HG03066 (cell line): ENCODE data around the gene HEXIM1.
"Not testable (repeated sequence)": the region's sequence is repeated elsewhere in the genome, so short reads cannot be mapped to it uniquely, and the experiment has no call there.

Experiments used
- ATAC-seq: cut with Tn5 transposase; IDR thresholded peaks from one replicate; pipeline ENCODE4 v1.9.1; 2021; ENCODE audit warnings: low read depth; ENCODE audit not compliant: unreplicated experiment

The HEXIM1 gene

DNA sequence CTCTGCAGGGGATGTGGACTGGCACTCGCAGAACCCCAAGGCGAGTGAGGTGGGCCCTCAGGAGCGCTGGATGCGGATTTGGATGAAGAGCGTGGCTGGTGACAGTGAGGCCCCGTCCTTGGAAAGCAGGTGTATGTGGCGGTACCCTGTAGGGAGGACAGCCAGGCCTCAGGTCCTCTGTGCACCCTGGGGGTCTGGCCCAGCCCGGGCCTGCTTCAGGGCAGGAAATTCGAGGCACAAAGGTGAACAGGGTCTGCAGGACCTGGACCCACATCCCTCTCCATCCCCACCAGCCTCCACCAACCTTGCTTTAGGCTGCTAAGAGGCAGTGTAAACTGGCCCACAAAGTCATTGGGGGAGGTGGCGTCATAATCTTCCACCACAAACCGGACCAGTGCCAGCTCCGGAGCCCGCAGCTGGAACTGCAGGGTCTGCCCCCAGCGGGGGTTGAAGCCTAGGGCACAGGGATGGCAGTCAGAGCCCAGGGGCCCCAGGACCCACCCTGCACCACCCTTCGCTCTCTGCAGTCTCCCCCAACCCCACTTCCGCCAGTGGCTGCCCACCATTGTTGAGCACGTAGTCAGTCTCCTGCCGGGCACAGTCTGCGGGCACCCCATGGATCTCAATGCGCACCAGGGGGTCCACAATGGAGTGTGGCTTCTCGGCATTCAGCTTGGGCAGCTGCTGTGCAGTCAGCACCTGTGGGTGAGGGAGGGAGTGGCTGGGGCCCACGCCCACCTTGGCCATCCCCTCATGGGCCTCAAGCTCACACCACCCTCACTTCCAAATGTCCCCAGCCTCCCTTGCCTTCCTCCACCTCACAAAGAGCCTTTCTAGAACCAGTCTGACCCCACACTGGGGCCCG is 35.5 kb upstream of the HEXIM1 start:
- no peak for ATAC-seq

DNA sequence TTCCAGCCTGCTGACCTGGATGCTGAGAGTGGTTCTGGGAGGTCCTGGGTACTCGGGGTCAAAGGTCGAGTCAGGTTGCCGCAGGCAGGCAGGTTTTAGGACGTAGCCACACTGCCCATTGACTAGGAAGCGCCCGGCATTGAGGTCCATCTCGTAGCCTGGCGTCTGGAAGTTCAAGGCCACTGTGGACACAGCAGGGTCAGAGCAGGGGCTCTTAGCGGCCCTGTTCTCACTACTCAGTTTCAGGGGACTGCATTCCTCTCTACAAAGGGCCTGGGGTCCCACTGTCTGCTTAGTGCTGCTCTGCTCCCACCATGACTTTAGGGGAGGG is 34.9 kb upstream of the HEXIM1 start:
- ATAC-seq, result no peak

DNA sequence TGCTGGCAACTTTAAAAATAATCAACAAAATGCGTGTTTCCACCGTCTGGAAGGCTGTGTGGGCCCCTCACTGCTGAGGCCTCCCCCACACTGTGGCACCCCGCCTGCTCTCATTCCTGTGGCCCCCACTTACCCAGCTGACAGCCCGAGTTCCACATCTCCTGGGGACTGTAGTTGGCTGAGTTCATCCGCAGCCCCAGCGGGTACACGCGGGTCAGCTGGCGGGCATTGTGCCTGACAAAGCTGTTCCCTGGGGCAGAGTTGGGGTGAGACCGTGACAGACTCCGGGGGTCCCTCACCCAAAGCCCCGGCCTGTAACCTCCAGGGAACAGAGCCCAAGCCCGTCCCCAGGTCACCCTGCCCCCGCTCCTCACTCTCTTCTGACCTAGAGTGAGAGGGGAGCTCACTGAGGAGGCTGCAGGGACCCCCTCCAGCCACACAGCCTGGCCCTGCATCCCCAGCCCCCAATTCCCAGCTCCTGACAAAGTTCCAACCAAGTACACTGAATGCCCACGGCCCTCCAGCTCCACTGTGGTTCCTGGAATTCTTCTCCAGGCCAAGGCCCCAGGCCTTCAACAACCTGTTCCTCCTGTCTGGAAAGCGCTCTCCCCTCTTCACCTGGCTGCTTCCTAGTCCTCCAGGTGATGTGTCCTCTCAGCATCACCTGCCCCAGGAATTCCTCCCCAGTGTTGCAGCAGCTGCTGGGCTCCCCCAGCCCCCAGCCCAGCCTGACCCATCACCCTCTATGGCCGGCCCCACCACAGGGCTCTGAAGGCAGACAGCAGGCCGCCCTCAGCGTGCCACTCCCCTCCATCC is 34.0 kb upstream of the HEXIM1 start:
- ATAC-seq, result no peak

DNA sequence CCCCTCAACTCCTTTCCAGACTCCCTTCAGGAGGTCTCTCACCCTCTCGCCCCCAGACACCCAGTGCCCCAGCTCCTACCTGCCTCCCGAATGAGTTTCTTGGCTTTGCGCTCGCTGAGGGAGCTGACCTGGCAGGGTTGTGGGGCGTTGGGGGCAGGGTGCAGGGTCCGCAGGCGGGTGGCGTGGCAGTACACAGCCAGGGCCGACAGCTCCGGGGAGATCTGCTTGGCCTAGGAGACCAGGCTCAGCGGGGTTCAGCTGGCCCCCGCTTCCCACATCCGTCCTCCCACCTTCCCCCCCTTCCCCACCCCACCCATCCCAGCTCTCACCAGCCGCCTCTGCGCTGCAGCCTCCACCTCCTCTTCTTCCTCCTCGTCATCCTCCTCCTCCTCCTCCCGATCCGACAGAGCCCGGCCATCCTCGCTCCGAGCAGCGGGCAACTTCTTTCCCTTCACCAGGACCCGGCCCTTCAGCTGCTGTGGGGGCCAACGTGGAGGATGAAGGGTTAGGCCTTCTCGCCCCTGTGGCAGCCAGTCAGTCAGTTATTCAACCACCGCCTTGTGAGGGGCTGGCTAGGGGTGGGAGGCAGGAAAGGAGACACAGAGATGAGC is 33.2 kb upstream of the HEXIM1 start:
- no peak for ATAC-seq

DNA sequence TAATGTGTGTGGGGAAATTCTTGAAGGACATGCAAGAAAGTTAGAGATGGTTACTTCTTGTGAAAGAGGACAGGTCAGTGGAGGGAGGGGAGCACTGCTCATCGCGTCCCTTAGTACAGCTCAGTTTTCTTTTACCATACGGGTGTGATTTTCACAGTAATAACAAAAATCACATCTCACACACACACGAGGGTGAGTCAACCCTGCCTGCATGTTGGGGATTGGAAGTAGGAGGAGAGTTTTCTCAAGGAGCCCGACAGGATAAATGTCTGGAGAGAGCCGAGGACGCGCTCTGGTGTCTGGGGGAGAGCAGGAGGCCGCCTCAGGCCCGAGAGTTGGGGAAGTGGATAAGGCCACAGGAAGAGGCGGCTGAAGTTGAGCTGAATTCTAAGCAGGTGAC is 32.4 kb upstream of the HEXIM1 start:
- no peak for ATAC-seq

DNA sequence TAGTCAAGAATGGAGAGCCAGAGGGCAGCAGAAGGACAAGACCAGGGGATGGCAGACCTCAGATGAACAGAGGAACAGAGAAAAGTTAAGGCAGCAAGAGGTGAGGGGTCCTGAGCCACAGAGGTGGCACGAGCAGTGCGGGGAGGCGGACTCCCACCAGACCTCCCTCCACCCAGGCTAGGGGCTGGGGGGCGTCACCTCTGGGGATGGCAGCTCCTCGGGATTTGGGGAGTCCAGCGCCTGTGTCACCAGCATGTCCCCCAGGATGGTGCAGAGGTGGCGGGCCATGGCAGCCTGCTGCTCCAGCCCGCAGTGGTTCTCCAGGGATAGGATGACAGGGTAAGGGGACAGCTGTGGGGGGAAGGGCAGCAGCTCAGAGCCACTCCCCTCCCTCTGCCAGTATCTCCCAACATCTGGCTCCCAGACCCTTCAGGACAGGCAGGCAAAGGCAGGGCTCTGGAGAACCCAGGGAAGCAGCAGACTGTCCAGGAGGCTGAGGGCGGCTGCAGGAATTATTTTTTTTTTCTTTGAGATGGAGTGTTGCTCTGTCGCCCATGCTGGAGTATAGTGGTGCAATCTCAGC is 31.8 kb upstream of the HEXIM1 start:
- ATAC-seq, result no peak

DNA sequence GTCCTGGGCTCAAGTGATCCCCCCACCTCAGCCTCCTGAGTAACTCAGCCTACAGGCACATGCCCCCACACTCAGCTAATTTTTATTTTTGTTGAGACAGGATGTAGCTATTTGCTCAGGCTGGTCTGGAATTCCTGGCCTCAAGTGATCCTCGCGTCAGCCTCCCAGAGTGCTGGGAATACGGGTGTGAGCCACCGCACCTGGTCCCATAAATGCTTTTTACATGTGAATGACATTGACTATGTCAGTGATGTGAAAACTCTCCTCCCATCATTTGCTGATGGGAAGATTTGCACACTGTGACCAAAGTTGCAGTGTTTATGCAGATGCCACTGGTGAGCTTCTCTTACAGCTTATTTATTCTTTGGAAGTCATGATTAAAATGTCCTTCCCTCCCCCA is 30.9 kb upstream of the HEXIM1 start:
- no peak for ATAC-seq

DNA sequence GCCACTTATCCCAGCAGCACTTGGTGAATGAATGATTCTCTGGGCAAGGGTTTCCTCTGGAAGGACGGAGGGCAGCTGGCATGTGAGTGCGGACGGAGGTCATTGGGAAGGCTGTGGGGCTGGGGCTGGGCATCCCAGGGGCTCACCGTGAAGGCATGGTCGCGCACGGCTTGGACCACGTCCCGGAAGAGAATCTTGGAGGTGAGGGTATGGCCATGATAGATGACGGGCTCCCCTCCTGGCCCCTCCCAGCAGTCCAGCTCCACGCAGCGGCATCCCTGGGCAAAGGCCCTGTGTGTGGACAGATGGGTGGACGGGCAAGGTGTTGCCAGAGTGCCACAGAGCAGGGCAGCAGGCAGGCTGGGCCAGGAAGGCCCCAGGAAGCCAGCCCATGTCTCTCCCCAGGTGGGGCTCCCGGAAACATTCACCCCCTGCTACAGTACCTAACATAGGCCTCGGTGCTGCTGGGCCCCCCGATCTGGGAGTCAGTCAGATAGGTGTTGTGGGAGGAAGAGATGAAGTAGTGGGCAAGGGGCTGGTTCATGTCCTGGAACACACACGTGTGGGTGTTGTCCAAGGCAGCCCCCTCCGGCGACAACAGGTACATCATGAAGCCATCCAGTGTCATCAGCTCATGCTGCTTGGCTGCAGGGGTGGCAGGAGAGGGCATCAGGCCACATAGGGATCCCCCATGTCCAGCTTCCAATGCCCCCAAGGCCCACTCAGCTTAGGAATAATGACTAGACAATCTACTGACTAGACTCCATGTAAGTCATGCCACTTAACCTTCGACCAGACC is 30.2 kb upstream of the HEXIM1 start:
- no peak for ATAC-seq

DNA sequence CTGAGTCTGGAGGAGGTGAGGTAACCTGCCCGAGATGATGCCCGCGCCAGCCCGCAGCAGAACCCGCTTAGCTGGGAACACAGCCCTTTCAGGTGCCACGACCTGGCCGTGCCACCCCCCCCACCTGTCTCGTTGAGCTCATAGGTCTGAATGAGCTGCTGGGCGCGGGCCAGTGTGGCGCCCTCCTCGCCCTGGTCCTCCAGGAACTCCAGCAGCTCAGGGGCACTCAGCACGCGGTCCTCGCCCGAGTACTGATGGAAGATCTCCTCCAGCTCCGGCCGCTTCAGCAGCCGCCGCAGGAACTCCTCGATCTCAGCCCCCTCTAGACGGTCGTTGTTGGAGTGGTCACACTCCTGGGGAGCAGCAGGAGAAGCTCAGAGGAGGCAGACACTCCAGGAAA is 29.6 kb upstream of the HEXIM1 start:
- no peak for ATAC-seq

DNA sequence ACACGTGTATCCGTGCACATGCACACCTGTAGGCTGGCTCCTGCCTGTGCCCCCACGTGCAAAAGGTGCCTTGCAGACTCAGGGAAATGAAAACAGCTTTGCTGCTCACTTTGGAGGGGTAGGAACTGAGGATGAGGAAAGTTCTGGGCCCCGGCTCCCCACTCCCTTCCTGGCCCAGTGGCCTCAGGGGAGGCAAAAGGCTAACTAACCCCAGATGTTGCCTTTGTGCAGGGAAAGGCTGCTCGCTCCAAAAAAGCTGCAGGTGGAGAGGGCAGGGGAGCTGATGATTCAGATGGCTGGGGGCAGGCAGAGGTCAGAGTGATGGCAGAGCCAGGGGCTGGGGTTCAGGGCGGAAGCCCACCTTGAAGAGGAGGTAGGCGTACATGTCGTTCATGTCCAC is 28.3 kb upstream of the HEXIM1 start:
- ATAC-seq, result no peak

DNA sequence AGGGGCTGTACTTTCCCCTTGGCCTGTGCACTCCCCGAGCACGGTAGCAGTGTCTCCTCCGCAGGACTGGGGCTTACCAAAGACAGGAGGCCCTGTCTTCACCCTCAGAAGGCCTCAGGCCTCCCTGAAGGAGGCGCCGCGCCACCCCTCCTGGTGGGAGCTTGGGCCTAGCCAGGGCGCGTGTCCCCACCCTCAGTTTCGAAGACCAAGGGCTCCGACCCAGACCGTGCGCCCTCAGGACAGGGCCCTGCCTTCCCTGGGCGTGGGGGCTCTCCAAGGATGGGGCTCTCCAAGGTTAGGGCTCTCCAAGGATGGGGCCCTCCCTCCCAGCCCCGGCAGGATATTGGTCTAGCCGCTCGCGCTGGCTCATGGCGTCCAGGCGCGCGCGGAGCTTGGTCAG is 27.7 kb upstream of the HEXIM1 start:
- no peak for ATAC-seq

DNA sequence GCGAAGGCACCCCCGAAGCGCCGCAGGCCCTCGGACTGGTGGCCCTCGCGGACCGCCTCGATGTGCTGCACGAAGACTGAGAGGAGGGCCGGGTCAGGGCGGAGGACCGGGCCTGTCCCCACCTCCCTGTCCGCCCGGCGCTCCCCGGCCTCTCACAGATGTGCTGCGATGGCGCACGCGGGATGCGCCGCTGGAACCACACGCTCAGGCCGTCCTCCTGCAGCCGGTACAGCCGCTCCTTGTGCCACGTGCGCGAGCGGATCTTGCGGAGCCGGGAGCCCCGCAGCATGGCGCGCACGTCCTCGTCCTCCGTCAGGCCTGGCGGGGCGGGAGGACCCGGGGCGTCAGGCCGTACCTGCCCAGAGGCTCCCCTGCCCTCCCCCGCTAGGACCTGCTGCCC is 27.2 kb upstream of the HEXIM1 start:
- ATAC-seq, result no peak

DNA sequence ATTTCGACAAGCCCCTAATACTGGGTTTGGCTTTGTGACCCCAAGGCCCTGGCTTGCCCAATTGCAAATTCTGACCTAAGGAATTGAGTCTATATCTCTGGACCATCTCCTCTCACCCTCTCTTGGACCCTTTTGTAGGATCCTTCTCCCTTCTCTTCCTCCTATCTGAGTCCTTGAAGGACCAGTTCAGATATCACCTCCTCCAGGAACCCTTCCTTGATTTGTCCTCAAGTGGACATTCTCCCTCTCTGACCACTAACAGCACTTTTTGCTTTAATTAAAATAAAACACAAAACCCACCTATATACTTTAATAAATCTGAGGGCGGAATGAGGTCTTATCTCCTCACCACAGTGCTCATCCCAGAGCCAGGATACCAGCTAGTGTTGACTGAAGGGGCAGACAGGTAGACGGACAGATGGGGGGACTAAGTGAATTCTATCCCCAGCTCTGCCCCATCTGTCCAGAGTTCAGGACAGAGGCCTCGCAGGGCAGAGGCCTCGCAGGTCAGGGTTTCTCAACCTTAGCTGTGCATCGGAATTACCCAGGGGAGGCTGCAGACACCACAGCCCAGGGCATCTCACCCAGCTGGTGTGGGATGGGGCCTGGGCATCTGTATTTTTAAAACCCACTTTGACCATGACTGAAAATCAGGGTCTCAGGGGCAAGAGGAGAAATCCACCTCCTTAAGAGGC is 25.1 kb upstream of the HEXIM1 start:
- no peak for ATAC-seq

DNA sequence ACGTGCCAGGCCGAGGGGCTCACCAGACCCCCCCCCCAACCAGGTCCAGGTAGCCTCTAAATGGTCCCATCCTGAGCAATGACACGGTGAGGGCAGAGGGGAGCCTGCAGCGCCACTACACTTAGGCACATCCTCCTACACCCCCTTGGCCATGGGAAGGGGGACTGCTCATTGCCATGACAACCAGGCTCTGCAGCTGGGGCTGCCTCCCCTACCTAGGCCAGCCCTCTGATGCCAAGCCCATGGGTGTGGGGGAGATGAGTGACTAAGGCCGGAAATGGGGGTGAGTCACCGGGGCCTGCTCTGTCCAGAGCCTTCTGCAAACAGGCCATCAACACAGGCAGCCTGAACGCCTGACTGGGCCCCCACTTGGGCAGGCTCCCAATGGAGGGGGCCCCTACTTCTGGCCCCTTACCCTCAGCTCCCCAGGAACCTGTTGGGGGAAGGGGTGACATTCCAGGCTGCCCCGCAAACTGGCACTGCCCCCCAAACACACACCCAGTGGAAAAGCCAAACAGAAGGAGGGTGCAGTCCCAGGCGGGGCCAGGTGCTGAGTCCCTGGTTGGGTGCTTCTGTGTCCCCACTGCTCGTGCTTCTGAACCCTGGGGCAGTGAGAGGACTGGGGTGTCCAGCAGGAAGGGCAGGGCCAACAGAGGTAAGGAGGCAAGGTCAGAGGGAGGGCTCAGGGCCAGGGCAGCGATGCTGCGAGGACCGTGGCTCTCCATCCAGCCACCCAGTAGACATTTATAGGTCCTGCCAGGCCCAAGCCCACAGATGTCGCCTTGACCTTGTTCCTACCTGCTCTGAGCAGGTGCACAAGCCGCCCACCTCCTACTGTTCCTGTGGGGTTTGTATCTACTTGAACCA is 24.1 kb upstream of the HEXIM1 start:
- no peak for ATAC-seq

DNA sequence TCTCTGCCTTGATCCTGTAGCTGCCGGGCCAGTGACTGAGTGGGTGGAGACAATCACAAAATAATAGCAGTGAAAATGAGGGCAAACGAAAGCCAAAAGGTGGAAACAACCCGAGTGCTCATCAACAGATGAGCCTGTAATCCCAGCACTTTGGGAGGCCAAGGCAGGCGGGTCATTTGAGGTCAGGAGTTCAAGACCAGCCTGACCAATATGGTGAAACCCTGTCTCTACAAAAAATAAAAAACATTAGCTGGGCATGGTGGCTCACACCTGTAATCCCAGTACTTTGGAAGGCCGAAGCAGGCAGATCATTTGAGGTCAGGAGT is 23.5 kb upstream of the HEXIM1 start:
- not testable (repeated sequence) for ATAC-seq

DNA sequence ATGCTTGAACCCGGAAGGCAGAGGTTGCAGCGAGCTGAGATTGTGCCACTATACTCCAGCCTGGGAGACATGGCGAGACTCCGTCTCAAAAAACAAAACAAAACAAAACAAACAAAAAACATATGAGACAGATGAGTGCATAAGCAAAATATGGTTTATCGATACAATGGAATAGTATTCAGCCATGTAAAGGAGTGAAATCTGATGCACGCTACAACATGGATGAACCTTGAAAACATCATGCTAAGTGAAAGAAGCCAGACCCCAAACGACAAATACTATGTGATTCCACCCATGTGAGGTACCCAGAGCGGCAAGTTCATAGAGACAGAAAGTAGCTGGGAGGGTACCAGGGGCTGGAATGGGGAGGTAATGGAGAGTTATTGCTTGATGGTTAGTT is 22.8 kb upstream of the HEXIM1 start:
- ATAC-seq, result no peak

DNA sequence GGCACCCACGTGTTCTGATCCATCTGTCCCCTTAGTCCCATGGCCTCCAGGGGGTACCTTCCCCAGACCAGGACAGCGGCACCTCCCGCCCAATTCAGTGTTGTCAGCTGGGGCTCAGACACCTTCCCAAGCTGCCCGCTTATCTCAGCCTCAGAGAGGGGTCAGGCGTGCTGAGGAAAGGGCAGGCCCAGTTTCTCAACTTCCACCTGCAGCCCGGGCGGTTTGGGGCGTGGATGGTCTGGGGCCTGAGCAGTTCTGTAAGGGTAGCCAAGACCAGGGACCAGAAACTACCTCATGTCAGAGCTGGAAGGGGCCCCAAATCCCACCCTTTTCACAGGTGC is 21.1 kb upstream of the HEXIM1 start:
- no peak for ATAC-seq

DNA sequence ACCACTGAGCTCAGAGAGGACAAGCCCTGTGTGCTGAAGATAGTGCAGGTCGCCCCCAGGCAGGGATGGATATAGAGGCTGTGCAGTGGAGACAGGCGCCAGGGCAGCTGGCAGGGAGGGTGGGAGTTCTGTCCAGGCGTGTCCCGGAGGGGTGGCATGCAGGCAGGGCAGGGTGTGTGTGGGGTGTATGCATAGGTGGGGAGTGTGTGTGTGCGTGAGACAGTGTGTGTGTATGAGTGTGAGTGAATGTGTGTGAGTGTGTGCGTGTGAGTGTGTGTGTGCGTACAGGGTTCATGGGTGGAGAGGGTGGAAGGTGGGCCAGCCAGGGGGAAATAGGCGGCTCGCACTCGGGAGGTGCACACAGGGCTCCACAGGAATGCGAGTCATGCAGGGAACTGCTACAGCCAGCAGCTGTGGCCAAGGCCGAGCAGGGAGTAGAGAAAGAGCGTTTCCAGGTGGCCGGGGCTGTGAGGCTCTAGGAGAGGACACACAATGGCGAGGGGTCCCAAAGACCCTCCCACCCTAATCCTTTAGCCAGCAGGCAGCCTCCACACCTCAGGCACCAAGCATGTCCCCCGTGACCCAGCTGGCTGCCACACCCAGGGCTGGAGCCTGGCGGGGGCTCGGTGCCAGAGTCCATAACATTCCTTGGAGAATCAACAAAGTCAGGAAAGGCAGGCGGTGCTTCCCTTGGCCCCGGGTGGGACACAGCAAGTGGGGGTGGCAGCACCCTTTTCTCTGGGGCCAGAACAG is 20.6 kb upstream of the HEXIM1 start:
- no peak for ATAC-seq

DNA sequence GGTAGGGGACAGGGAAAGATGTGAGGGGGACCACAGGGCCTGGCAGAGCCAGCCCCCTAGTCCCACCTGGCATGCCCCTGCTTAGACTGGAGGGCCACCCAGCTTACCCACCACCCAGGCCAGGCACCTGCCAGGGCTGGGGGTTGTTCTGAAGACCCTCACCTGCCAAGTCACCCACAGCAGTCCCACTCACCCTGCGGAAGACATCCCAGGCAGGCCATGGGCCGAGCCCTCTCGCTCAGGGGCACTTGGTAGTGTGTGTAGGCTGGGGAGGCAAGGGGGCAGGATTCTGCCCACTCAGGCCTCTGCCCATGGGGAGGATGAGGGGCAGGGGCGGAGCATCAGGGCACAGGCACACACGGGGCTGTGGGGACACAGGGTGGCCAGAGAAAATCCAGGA is 19.9 kb upstream of the HEXIM1 start:
- ATAC-seq, result no peak
